SKM-1 treated with dmso at 0.1 percent for 144 hours (cell line): Measurements from ENCODE around the gene ZNF770.

Experiments used
- DNase-seq: peaks from one replicate; lab custom pipeline; 2025; ENCODE audit not compliant: unreplicated experiment; lab: John Stamatoyannopoulos, UW

The ZNF770 gene, protein sequence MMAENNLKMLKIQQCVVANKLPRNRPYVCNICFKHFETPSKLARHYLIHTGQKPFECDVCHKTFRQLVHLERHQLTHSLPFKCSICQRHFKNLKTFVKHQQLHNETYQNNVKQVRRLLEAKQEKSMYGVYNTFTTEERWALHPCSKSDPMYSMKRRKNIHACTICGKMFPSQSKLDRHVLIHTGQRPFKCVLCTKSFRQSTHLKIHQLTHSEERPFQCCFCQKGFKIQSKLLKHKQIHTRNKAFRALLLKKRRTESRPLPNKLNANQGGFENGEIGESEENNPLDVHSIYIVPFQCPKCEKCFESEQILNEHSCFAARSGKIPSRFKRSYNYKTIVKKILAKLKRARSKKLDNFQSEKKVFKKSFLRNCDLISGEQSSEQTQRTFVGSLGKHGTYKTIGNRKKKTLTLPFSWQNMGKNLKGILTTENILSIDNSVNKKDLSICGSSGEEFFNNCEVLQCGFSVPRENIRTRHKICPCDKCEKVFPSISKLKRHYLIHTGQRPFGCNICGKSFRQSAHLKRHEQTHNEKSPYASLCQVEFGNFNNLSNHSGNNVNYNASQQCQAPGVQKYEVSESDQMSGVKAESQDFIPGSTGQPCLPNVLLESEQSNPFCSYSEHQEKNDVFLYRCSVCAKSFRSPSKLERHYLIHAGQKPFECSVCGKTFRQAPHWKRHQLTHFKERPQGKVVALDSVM

DNA sequence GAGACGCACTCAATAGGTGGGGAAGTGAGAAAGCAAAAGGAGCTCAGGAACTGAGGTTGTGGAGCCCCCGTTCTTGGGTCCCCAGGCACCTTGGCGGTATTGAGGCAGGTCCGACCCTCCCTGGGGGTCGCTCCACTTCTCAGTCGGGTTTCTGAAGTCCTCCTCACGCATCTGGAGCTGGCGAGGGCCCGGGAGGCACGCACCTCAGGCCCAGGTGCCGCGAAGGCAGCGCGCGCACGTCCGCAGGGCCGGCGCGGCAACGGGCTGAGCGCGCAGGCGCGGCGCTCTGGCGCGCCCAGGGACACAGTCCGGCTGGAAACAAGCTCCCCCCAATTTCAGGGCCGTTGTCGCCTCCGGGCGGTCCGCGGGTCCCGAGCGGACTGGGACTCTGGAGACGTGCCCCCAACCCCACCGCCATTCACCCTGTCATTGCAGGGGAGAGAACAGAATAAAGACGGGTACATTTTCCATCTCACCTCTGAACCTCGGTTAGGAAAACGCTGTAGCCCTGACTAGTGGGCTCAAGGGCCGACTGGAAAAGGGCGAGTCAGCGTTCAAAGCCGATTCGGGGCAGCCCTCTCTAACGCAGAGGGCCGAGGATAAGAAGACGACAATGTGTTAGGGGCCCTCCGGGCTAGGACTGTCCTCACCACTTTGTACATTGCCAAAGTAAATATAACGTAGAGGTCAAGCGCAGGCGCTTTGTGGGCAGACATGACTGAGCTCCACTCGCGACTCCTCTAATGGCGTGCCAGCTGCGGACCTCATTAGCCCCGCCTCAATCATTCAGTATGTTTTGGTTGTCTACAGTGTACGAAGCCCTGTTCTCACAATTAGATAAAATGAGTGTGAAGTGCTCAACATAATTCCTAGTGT lies at the start of gene ZNF770:
Gene ZNF770, minus strand, starts transcription at position 261 of the 876 bp plus-strand sequence. CDS start 4,853 bp downstream, outside the sequence.
- DNase-seq = peak; percentile 69

DNA sequence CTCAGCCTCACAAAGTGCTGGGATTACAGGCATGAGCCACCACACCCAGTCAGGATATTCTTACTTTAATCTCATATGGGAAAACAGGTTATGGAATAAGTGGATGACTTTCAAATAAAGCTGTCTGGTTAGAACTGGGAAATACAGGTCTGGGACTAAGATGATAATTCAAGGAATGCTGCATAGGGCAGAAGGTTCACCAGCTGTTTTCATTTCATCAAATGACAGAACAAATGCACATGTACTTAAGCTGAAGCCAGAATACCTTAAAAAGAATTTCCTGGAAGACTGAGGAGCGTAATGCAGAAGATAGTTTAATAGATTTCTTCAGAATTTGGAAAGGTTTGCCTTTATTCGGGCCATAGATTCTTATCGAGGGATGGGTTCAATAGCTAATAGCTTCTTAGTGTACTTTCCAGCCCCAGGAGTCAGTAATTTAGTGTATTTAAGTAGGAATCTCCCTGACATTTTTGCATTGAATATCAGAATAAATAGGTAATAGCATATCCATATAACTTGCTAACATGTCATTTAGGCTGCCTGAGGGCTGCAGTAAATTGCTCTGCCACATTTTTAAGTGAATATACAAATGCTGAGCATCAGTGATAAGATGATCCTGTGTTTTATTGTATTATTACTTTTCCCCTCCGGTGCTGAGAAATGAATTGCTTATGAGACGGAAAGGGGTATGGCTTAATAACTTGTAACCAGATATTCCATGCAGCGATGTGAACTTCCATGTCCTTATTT lies 40.3 kb upstream of the ZNF770 start:
- DNase-seq = no peak

GRCh38 chr15:35023804-35024203 lies 35.7 kb upstream of the ZNF770 start:
- peak; percentile 91 for DNase-seq

GRCh38 chr15:35020974-35021373 lies 32.9 kb upstream of the ZNF770 start:
- no peak for DNase-seq

DNA sequence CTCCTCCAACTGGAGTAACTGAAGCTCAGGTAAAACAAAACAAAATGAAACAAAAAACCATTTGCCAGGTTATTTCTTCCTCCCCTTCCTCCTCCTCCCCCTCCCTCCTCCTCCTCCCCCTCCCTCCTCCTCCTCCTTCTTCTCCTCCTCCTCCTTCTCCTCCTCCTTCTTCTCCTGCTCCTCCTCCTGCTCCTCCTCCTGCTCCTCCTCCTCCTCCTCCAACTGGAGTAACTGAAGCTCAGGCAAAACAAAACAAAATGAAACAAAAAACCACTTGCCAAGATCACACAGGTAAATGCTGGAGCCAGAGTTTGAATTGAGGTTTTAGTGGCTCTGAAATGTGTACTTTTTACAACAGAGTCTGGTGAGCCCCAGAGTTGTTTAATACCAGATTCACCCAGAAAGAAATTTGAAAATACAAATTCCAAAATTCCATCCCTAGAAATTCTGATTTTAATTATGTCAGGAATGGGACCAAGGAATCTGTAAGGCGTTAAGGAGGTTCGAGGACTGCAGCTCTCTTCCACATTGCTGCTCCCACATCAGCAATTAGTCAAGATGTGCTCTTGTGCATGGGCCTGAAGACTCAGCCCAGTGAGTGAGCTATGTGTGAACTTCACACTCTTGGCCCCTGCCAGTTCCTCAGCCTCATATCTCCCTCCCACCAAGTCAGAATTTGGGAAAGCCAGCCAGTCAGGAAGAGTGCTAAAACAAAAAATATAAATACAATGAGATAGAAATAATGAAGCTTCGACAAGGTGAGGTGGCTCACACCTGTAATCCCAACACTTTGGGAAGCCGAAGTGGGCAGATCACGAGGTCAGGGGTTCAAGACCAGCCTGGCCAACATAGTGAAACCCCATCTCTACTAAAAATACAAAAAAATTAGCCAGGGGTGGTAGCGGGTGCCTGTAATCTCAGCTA lies 31.6 kb upstream of the ZNF770 start:
- no peak for DNase-seq

GRCh38 chr15:35014241-35014640 lies 26.2 kb upstream of the ZNF770 start:
- DNase-seq = no peak

DNA sequence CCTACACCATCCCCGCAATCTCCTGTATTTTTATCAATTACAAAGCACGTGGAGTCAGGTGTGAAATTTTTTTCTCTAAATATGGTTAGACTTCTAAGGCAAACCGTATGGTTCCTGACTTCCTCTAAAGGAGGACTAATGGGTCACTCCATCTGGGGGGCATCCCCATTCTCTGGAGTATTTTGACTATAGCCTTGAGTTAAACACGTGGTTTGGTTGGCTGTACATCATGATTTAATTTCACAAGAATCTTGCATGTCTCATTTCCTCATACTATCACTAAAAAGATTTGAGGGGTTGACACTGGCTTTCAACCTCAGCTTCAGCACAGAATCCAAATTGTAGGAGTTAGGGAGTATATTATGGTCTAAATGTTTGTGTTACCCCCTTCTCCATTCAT lies 25.3 kb upstream of the ZNF770 start:
- no peak for DNase-seq

GRCh38 chr15:35007397-35007796 lies 19.3 kb upstream of the ZNF770 start:
- no peak for DNase-seq

- no peak for DNase-seq
Observed at GRCh38 chr15:35005933-35006332, 17.8 kb upstream of the ZNF770 start.

GRCh38 chr15:35003928-35004327 lies 15.8 kb upstream of the ZNF770 start:
- no peak for DNase-seq

GRCh38 chr15:35000511-35000910 lies 12.4 kb upstream of the ZNF770 start:
- peak; percentile 56 for DNase-seq

DNA sequence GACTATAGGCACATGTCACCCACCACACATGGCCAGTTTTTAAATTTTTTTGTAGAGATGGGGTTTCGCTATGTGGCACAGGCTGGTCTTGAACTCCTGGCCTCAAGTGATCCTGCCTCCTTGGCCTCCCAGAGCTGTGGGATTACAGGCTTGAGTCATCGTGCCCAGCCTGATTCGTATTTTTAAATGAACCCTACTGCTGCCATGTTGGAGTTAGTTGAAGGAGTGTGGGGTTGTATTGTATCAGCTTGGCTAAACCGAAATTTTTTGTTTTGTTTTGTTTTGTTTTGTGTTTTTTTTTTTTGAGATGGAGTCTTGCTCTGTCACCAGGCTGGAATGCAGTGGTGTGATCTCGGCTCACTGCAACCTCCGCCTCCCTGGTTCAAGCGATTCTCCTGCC lies 11.8 kb upstream of the ZNF770 start:
- DNase-seq = no peak

DNA sequence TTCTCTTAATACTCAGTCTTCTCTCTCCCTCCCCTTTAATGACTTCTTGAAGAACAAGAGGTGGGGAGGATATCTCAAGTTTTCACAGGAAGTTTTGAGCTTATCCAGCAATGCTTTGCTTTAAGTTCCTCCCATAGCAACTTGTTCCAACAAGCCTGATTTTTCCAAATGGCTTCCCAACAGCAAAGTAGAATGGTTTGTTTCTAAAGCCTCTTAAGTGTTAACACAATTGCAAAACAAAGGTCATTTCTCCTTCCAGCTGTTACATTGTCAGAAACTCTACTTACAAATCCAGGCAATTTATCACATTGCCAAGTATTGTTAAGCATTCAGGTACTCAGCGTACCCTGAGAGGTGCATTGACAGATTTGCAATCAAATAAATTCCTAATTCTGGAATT lies 6.8 kb upstream of the ZNF770 start:
- DNase-seq = no peak

DNA sequence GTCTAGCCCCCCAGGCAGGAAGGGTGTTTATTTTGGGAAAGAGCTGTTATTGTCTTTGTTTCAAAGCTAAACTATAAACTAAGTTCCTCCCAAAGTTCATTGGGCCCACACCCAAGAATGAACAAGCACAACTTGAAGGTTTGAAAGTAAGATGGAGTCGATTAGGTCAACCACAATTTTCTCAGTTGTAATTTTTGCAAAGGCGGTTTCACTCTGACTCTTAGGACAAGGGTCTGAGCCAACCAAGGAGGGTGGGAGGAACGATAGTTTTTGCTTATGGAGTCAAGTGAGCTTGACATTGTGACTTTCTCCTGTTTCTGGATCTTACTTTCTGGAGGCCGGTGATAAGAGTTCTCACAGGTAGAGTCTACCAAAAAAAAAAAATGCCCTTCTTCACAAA lies 5.8 kb upstream of the ZNF770 start:
- no peak for DNase-seq

- no peak for DNase-seq
Observed at GRCh38 chr15:34993412-34993811, 5.3 kb upstream of the ZNF770 start.

GRCh38 chr15:34987609-34988026 lies 469 bp downstream of the ZNF770 start:
- no peak for DNase-seq

GRCh38 chr15:34986771-34987480 lies 1.2 kb downstream of the ZNF770 start:
- no peak for DNase-seq

DNA sequence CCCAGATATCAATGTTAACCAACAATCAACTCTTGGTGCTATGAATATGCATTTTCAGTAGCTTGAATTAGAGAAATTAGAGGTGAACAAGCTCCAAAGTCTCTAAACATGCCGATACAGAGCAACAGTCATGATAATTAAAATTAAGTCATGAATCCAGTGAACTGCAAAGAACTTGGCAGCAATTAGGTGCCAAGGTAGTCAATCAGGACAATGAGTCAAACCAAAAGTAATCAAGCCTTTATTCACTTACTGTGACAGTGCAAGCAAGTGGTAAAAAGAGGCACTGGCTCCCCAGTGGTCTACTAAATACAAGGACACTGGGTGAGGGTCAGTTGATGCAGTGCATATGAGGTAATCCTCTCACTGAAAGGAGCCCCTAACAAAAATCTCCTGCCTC lies 1.8 kb downstream of the ZNF770 start:
- no peak for DNase-seq
